DND-41 (cell line): ENCODE measurements around the gene MS4A3.
"Not testable (repeated sequence)": the region's sequence is repeated elsewhere in the genome, so short reads cannot be mapped to it uniquely, and the experiment has no call there.

ENCODE experiments used
- ATAC-seq: fragments of 200-7000 bp; cut with Tn5 transposase; 3 replicates; pipeline ENCODE4 v1.9.1; 2021; ENCODE audit warnings: low read depth; ENCODE audit not compliant: insufficient read depth
- DNase-seq: peaks from one replicate; pipeline ENCODE4 v3.0.0-alpha.2; 2020
- H2AFZ ChIP-seq: 2 replicates; pipeline ENCODE4 v1.6.0; 2012; ENCODE audit warnings: low read depth, low read length
- H3K27ac ChIP-seq: 2 replicates; pipeline ENCODE4 v1.5.1; 2012; ENCODE audit warnings: low read length, inconsistent platforms
- H3K27me3 ChIP-seq: fragments of 200-600 bp; sonication (generic); 2 replicates; pipeline ENCODE4 v1.6.0; 2012; ENCODE audit warnings: low read length, mild to moderate bottlenecking, inconsistent platforms; ENCODE audit not compliant: insufficient read depth, poor library complexity
- H3K36me3 ChIP-seq: 2 replicates; pipeline ENCODE4 v1.5.1; 2012; ENCODE audit warnings: low read length, inconsistent platforms; ENCODE audit not compliant: insufficient read depth
- H3K4me1 ChIP-seq: 2 replicates; pipeline ENCODE4 v1.5.1; 2012; ENCODE audit warnings: mild to moderate bottlenecking, low read length; ENCODE audit not compliant: insufficient read depth
- H3K4me2 ChIP-seq: 2 replicates; pipeline ENCODE4 v1.6.0; 2012; ENCODE audit warnings: mild to moderate bottlenecking, moderate library complexity, low read length, inconsistent platforms; ENCODE audit not compliant: insufficient read depth
- H3K4me3 ChIP-seq, 2 experiments: fragments of 200-600 bp in 1 of 2; shearing (Covaris generic) in 1 of 2; 2 replicates each; pipeline ENCODE4 v1.5.1; 2012 to 2016; ENCODE audit warnings: inconsistent platforms in 2 of 2, low read length in 2 of 2, mild to moderate bottlenecking in 2 of 2, low read depth in 1 of 2, moderate library complexity in 1 of 2
- H3K79me2 ChIP-seq: 2 replicates; pipeline ENCODE4 v1.6.0; 2012; ENCODE audit warnings: low read length, inconsistent platforms; ENCODE audit not compliant: insufficient read depth
- H3K9ac ChIP-seq: 2 replicates; pipeline ENCODE4 v1.6.0; 2012; ENCODE audit warnings: low read depth, mild to moderate bottlenecking, inconsistent platforms, low read length, moderate library complexity
- H3K9me3 ChIP-seq: 2 replicates; pipeline ENCODE4 v1.5.1; 2012; ENCODE audit warnings: low read length, moderate library complexity, mild to moderate bottlenecking, inconsistent platforms; ENCODE audit not compliant: insufficient read depth, severe bottlenecking
- H4K20me1 ChIP-seq: 2 replicates; pipeline ENCODE4 v1.6.0; 2012; ENCODE audit warnings: low read length; ENCODE audit not compliant: insufficient read depth
- CTCF ChIP-seq: IDR thresholded peaks from 2 replicates; pipeline ENCODE4 v1.5.1; 2012; ENCODE audit warnings: borderline replicate concordance, low read length, moderate library complexity, mild to moderate bottlenecking; ENCODE audit not compliant: poor library complexity, severe bottlenecking; ENCODE audit errors: extremely low read depth
- EZH2 ChIP-seq: IDR thresholded peaks from 3 replicates; pipeline ENCODE4 v1.6.1; 2012; ENCODE audit warnings: borderline replicate concordance, low read depth, mild to moderate bottlenecking, moderate library complexity, low read length, inconsistent platforms; ENCODE audit not compliant: severe bottlenecking

The MS4A3 gene

DNA sequence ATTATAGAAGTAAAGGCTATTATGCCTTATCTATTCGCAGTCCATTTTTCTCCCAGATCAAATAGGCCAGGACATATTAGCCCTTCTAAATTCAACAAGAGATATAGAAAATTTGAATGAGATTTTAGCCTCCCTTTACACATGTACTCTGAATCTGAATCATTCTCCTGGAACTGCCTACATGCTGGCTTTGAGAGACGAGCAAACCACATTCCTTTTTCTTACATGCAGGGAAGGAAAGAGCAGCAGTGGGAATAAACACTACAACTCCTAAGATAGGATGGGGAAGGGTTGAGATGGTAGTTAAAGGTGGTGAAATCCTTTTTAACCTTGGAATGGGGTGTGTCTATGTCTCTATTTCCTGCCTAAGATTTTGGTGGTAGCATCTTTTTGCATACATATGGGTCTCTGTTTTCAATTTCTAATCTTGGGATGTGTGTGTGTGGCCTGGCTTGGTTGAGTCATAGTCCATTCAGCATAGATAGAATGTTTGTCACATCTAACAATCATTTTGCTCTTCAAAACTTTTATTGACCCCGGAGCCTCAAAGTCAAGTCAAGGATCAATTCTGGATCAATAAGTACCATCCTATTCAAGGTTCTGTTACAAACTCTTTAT is 27.3 kb upstream of the MS4A3 start:
- H3K27me3 ChIP-seq, result no peaks in the 10 kb centered on the region
- H2AFZ ChIP-seq, result no peak overlapping the region
- TF ChIP-seq EZH2 (no peak), CTCF (no peak)
- no peaks in the 10 kb centered on the region for H3K4me1 ChIP-seq
- H3K79me2 ChIP-seq, result no peaks in the 10 kb centered on the region
- ATAC-seq (no peak), DNase-seq (no peak)
- H3K9ac ChIP-seq, result no peak overlapping the region
- no peaks in the 10 kb centered on the region for H3K36me3 ChIP-seq
- H3K27ac ChIP-seq, result no peak overlapping the region
- no peaks in the 10 kb centered on the region for H3K9me3 ChIP-seq
- H3K4me2 ChIP-seq, result no peak overlapping the region
- no peak overlapping the region for H3K4me3 ChIP-seq
- no peaks in the 10 kb centered on the region for H4K20me1 ChIP-seq

GRCh38 chr11:60040109-60040508 is 16.4 kb upstream of the MS4A3 start, which contains the start of gene OOSP2:
Gene OOSP2 (plus strand): TSS chr11:60040409. CDS start chr11:60040460, 51 bp downstream.
- Histone ChIP-seq H3K27ac (no peak within 1 kb of the TSS), H2AFZ (no peak within 1 kb of the TSS)

GRCh38 chr11:60050422-60050821 is 6.0 kb upstream of the MS4A3 start:
- not testable (repeated sequence) for H3K9me3 ChIP-seq, H3K4me3 ChIP-seq, ATAC-seq, H3K4me1 ChIP-seq, H3K79me2 ChIP-seq, H3K4me2 ChIP-seq, DNase-seq, H2AFZ ChIP-seq, H3K9ac ChIP-seq, H3K27me3 ChIP-seq, H3K36me3 ChIP-seq, H4K20me1 ChIP-seq, H3K27ac ChIP-seq

More at GRCh38 chr11:60040109-60040508, 16.4 kb upstream of the MS4A3 start, which contains the start of gene OOSP2:
- TF ChIP-seq EZH2 (no peak), CTCF (no peak)
- no peaks in the 10 kb centered on the region for H3K36me3 ChIP-seq
- no peak within 1 kb of the TSS for H3K9ac ChIP-seq
- H3K79me2 ChIP-seq, result no peaks in the 10 kb centered on the region
- no peaks in the 10 kb centered on the region for H3K27me3 ChIP-seq
- no peak within 1 kb of the TSS for H3K4me2 ChIP-seq
- no peaks in the 10 kb centered on the region for H3K9me3 ChIP-seq
- H3K4me3 ChIP-seq, result no peak within 1 kb of the TSS
- DNase-seq (no peak), ATAC-seq (no peak)
- no peaks in the 10 kb centered on the region for H3K4me1 ChIP-seq
- no peaks in the 10 kb centered on the region for H4K20me1 ChIP-seq

DNA sequence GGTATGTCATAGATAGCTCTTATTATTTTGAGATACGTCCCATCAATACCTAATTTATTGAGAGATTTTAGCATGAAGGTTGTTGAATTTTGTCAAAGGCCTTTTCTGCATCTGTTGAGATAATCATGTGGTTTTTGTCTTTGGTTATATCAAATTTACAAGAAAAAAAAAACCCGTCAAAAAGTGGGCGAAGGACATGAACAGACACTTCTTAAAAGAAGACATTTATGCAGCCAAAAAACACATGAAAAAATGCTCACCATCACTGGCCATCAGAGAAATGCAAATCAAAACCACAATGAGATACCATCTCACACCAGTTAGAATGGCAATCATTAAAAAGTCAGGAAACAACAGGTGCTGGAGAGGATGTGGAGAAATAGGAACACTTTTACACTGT is 5.6 kb upstream of the MS4A3 start:
- not testable (repeated sequence) for DNase-seq, H3K9me3 ChIP-seq, H4K20me1 ChIP-seq, H3K4me3 ChIP-seq, H3K9ac ChIP-seq, H3K36me3 ChIP-seq, H3K27ac ChIP-seq, H2AFZ ChIP-seq, H3K4me2 ChIP-seq, H3K4me1 ChIP-seq, H3K79me2 ChIP-seq, ATAC-seq, H3K27me3 ChIP-seq
